NCI-H226 (cell line): ENCODE results near the gene LRRC56.
A peak's percentile ranks its signal among the peaks of the same experiment; 100 is the strongest.

Experiments
- DNase-seq: peaks from one replicate; pipeline ENCODE4 v3.0.0-alpha.2; 2015

Gene LRRC56, protein sequence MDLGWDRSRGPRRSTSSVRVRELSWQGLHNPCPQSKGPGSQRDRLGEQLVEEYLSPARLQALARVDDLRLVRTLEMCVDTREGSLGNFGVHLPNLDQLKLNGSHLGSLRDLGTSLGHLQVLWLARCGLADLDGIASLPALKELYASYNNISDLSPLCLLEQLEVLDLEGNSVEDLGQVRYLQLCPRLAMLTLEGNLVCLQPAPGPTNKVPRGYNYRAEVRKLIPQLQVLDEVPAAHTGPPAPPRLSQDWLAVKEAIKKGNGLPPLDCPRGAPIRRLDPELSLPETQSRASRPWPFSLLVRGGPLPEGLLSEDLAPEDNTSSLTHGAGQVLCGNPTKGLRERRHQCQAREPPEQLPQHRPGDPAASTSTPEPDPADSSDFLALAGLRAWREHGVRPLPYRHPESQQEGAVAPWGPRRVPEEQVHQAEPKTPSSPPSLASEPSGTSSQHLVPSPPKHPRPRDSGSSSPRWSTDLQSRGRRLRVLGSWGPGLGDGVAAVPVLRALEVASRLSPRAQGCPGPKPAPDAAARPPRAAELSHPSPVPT

GRCh38 chr11:536841-537621 is at the start of gene LRRC56:
LRRC56 (plus strand) TSS chr11:537527; CDS start chr11:540685, 3,158 bp downstream.
- peak; percentile 80 for DNase-seq

- DNase-seq = no peak
These were observed 49.7 kb upstream of the LRRC56 start for GRCh38 chr11:487571-488021.

DNA sequence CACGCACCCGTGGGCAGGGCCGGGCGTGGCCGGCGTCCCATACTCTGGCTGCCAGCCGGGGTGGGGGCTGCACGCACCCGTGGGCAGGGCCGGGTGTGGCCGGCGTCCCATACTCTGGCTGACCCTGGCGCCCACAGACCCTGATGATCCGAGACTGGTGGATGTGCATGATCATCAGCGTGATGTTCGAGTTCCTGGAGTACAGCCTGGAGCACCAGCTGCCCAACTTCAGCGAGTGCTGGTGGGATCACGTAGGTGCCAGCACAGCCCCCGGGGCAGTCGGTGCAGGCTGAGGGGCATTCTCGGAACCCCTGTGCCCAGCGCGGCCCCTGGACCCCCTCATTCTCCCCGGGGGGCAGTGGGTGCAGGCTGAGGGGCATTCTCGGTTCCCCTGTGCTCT is 49.3 kb upstream of the LRRC56 start:
- no peak for DNase-seq

DNA sequence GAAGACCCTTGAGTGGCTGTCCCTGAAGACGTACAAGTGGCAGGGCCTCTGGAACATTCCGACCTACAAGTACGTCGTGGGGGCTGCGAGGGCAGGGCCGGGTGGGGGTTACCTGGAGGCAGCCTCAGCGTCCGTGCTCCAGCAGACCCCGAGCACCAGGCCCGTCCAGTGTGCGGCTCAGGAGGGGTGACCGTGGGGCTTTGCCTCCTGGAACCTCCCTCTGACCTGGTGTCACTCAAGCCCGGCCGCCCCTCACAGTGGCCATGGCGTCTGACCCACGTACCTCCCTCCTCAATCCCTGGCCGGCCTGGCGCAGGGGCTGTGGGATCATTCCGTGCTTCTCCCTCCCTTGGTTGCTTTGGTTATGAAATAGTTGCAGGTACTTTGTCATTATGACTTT is 48.7 kb upstream of the LRRC56 start:
- DNase-seq = no peak

DNA sequence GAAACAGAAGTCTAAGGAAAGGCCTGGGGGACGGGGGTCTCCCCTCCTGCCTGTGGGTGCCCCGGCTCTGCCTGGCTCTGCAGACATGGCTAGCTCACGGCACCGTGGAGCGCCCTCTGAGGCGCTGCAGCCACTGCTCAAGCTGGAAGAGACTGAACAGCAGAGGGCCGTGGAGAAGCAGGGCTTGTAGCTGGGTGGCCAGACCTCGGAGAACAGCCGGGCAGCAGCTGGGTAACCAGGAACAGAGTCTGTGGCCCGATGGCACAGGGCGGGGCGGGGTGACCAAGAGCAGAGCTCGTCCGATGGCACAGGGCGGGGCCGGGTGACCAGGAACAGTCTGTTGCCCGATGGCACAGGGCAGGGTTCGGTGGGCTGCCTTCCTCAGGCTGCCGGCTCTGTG is 48.3 kb upstream of the LRRC56 start:
- no peak for DNase-seq

DNA sequence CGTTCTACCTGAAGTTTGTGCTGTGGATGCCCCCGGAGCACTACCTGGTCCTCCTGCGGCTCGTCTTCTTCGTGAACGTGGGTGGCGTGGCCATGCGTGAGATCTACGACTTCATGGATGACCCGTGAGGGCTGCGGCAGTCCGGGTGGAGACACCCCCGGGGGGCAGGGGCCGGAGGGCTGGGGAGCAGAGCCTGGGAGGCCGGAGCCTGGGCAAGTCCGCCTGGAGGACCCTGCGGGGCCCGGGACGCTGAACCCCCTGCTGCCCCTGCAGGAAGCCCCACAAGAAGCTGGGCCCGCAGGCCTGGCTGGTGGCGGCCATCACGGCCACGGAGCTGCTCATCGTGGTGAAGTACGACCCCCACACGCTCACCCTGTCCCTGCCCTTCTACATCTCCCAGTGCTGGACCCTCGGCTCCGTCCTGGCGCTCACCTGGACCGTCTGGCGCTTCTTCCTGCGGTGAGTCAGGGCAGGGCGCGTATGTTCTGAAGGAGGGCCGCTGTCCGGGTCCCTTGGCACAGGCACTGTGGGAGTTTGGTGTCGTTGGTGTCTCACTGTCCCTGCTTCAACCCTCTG is 47.6 kb upstream of the LRRC56 start:
- DNase-seq = no peak

- DNase-seq = no peak
These were observed 47.0 kb upstream of the LRRC56 start for GRCh38 chr11:490186-490929.

DNA sequence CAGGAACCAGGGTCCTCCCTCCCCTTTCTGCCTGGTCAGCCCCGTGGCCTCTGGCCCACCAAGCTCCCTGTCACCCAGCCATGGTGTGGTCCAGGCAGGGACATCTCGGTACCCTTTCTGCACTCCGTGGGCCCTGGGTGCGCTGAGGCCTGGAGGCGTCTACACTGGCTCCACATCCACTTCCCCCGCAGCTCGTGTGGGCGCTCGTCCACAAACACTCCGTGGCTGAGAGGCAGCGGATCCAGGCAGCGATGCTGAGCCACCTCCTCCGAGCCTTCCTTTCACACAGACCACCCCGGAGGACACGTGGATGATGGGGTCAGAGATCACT is 46.4 kb upstream of the LRRC56 start:
- no peak for DNase-seq

DNA sequence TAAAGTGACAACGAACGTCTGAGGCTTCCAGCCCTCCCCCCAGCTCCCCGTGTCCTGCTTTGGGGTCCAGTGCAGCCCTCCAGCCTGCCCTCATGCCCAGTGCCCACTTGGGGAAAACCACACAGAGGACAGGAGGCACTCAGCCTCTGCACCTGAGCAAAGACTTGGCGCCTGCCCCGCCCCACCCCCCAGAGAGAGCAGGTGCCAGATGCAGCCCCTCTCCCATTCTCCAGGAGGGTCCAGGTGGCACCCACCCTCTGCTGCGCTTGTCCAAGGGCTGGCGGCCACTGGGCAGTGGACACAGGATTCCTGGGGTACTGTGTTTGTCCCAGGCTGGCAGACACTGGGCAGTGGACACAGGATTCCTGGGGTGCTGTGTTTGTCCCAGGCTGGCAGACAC is 46.0 kb upstream of the LRRC56 start:
- no peak for DNase-seq

DNA sequence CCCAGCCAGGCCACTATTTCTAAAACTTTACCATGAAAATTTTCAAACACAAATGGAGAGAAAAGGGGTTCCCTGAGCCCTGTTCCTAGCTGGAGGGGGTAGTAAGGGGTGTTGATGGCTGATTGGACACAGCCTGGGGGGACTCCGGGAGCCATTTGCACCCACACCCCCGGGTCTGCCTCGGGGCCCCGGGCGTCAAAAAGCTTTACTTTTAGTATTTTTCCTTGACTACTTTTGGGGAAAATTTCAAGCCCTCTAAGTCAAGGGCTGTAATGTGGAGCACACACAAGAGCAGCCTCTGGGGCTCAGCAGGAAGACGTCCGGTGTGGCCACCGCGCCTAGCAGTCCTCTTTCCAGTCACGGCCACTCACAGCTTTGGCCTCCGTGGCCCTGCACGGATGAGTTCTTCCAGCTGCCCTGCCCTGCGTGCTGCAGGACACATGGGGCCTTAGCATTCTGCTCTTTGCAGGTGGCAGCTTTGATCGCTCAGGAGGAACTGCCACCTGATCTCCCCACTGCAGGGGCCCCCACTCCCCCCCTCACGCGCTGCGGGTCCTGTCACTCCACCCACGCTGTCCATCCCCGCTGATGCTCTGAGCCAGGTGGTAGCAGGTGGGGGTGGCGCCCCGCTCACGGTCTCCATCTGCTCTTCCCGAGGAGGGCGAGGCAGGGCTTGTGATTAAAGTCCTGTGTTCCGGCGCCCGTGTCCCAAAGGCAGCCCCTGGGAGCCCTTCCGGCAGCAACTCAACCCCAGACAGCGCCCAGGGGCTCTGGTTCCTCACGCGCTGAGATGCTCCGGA is 44.7 kb upstream of the LRRC56 start:
- DNase-seq = no peak

DNA sequence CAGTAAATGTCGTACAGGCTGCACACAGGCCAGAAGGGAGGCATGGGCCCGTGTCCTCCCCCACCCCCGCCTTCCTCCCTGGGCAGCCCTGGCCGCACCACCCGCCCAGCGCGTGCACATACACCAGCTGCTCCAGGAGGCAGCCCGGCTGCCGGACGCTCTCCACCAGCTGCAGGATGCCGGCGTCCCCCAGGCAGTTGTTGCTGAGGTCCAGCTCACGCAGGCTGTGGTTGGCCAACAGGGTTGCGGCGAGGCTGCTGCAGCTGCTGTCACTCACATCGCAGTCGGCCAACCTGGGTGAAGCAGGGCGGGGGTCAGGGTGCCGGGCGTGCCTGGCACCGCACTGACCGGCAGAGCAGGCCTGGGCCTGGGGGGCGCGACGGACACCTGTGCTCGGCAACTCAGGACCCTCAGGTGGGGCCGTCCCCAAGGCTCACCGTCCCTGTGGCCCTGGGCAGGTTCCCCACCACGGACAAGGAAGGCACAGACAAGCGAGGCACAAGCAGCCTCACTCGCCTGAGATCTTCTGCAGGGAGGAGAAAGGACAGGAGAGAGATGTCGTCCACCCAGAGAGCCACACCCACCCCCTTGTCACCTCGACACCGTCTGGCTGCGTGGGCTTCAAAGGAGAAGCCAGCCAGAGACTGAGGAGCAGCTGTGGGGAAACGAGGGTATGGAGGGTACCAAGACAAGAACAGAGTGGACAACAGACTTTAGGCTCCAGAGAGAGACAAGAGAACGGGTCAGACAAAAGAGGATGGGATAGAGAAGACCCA is 42.4 kb upstream of the LRRC56 start:
- no peak for DNase-seq

DNA sequence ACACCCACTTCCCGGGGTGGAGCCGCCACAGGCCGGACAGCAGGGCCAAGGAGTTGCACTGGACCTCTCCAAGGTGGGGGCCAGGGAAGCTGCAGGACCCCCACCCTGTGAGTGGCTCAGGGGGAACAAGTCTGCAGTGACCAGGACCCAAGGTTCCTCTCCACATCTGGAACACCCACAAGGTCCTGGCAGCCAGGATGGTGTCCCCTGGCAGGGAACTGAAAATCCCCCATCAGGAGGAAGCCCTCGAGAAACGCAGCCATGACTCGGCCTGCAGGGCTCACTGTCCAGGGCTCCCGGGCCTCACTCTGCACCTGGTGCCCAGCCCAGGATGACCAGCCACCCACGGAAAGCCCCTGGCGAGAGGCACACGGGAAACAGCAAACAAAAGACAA is 41.8 kb upstream of the LRRC56 start:
- DNase-seq = no peak

DNA sequence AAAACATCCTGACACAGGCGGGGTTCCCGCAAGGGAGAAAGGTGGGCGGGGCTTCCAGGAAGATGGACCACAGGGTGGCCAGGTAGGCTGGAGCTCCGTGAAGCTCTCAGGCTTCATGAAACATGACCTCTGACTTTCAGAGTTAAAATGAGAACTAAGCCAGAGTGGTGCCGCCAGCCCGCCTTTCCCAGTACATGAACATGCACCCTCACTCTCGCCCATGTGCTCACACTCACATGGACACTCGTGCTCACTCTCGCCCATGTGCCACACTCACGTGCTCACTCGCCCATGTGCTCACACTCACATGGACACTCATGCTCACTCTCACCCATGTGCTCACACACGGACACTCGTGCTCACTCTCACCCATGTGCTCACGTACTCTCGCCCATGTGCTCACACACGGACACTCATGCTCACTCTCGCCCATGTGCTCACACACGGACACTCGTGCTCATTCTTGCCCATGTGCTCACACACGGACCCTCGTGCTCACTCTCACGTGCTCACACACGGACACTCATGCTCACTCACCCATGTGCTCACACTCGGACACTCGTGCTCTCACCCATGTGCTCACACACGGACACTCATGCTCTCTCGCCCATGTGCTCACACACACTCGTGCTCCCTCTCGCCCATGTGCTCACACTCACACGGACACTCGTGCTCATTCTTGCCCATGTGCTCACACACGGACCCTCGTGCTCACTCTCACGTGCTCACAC is 40.3 kb upstream of the LRRC56 start:
- no peak for DNase-seq

DNA sequence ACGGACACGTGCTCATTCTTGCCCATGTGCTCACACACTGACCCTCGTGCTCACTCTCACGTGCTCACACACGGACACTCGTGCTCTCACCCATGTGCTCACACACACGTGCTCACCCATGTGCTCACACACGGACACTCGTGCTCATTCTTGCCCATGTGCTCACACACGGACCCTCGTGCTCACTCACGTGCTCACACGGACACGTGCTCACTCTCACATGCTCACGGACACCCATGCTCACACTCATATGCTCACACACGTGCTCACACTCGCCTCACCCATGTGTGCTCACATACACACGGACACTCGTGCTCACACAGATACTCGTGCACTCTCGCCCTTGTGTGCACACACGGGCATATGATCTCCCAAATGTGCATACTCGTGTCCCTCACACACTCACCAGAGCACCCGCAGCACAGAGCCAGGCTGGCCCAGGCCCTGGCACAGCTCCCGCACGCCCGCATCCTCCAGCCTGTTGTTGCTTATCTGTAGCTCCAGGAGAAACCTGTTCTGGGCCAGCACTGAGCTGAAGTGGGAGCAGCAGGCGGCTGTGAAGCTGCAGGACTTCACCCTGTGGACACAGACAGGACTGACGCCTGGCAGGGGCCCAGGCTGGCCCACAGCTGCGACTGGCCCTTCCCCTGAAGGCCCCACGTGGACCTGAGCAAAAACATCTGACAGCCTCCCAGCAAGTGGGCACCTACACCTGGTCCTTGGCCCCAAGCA is 39.6 kb upstream of the LRRC56 start:
- DNase-seq = no peak

DNA sequence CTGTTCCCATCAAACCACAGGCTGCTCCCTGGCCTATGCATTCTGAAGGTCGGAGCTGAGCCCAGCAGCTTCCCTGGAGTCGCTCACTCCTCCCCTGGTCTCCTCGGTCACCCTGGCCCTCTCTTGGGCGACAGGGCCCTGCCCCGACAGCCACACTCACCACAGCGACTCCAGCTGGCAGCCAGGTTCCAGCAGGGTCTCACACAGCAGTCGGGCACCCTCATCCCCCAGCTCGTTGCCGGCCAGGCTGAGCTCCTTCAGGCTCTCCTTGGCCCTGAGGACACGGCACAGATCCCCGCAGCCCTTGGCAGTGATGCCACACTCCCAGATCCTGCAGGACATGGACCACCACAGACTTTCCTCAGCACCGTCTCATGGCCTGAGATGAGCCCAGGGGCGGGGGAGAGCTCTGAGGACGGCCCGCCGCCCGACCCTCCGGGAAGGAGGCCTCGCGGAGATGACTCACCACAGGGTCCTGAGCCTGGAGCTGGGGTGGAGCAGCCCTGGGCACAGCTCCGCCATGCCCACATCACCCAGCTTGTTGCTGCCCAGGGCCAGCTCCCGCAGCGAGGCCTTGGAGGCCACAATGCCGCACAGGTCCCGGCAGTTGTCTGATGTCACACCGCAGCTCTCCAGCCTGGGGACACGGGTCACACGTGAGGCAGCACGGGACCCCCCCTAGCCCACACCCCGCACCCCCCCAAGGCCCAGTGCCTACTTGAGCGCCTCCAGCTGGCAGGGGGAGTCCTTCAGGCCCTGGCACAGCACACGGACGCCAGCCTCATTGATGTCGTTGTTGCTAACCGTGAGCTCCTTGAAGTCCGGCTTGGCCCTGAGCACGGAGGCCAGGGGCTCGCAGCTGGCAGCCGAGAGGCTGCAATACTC is 38.8 kb upstream of the LRRC56 start:
- no peak for DNase-seq

- DNase-seq = no peak
These were observed 37.9 kb upstream of the LRRC56 start for GRCh38 chr11:499201-500076.

- DNase-seq = no peak
These were observed 36.2 kb upstream of the LRRC56 start for GRCh38 chr11:501001-501682.
